ENCODE results near the gene CLINT1.
"Not testable (repeated sequence)": the region's sequence is repeated elsewhere in the genome, so short reads cannot be mapped to it uniquely, and the experiment has no call there.

The CLINT1 gene

DNA sequence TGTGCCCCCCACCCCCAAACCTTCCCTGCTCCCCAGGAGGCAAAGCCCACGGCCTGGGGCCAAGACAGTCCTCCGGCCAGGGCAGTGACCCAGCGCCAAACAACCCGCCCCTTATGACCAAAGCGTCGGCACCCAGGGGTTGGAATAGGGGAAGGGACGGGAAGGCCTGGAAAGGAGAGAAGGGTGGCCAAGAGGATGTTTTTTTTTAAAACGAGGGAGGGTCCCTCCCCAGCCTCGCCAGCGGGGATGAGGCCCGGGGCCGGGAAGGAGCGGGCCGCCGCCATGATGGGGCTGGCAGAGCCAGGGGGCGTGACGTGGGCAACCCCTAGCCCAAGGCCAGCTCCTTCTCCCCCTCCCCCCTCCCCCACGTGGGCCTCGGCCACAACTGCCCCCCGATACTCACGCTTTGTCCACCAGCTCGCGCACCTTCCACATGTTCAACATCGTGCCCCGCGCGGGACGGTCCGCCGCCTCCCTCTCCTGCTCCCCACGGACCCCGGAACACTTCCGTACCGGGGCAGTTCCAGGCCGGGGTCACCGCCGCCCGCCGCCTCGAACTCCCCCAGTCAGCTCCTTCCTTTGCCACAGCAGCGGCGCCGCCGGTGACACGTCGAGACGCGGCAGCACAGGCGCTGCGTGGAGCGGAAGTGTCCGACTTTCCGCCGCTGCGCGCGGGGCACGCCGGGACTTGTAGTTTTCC, at the start of gene CLINT1:
Gene CLINT1 (minus strand): TSS at position 619 of the 700 bp plus-strand sequence. CDS start 175 bp downstream, at position 444.
- peak; percentile 36 for DNase-seq

DNA sequence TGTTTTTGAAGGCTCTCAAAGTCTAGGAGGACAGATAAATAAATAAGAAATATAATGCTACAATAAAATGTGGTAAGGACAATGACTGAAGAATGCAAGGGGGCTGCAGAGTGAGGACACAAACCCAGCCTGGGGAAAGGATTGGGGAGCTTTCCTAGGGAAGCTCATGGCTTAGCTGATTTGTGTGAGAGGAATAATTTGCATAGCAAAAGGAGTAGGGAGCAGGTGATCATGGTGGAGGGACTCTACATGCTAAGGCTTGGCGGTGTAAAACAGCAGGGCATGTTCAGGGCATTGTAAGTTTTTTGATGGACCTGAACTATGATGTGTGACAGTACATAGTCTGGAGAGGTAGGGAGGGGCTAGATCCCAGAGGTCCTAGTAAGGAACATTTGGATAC, 49.5 kb upstream of the CLINT1 start:
- DNase-seq = no peak

DNA sequence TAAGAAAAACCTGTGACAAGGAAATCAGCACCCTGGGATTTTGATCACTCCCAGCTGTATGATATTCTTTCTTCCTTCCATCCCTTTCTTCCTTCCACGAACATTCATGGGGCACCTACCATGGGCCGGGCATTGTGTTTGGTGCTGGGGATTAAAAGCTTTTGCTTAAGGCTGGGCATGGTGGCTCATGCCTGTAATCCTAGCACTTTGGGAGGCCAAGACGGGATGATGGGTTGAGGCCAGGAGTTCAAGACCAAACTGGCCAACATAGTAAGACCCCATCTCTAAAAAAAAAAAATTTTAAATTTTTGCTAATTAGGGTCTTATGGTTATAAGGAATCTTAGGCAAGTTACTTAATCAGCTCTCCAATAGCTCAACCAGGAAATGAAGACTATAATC, 48.5 kb upstream of the CLINT1 start:
- no peak for DNase-seq

- no peak for DNase-seq
Observed at GRCh38 chr5:157903117-157903450, 44.1 kb upstream of the CLINT1 start.

- DNase-seq = no peak
Observed at GRCh38 chr5:157902449-157903116, 43.6 kb upstream of the CLINT1 start.

- DNase-seq = no peak
Observed at GRCh38 chr5:157900644-157901043, 41.7 kb upstream of the CLINT1 start.

GRCh38 chr5:157893611-157894010, 34.7 kb upstream of the CLINT1 start:
- DNase-seq = no peak

GRCh38 chr5:157892974-157893373, 34.0 kb upstream of the CLINT1 start:
- no peak for DNase-seq

- no peak for DNase-seq
Observed at GRCh38 chr5:157890836-157891597, 32.1 kb upstream of the CLINT1 start.

- DNase-seq = no peak
Observed at GRCh38 chr5:157888814-157889532, 30.0 kb upstream of the CLINT1 start.

- no peak for DNase-seq
Observed at GRCh38 chr5:157886796-157887380, 27.9 kb upstream of the CLINT1 start.

DNA sequence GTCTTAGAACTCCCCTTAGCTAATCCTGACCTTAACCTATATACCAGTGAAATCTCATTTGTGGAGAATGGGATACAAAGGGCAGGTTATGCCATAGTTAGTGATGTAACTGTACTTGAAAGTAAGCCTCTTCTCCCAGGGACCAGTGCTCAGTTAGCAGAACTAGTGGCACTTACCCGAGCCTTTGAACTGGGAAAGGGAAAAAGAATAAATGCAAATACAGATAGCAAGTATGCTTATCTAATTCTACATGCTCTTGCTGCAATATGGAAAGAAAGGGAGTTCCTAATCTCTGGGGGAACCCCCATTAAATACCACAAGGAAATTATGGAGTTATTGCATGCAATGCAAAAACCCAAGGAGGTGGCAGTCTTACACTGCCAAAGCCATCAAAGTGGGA, 26.1 kb upstream of the CLINT1 start:
- not testable (repeated sequence) for DNase-seq

DNA sequence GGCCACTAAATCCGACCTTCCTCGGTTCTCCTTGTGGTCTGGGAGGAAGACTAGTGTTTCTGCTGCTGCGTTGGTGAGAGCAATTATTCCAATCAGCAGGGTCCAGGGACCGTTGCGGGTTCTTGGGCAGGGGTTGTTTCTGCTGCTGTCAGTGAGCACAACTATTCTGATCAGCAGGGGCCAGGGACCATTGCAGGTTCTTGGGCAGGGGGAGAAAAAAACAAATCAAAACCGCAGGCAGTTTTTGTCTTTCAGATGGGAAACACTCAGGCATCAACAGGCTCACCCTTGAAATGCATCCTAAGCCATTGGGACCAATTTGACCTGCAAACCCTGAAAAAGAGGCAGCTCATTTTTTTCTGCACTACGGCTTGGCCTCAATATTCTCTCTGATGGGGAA, 22.6 kb upstream of the CLINT1 start:
- not testable (repeated sequence) for DNase-seq

- DNase-seq = no peak
Observed at GRCh38 chr5:157877821-157878220, 18.9 kb upstream of the CLINT1 start.

GRCh38 chr5:157874861-157875260, 15.9 kb upstream of the CLINT1 start:
- DNase-seq = no peak

GRCh38 chr5:157870837-157871834, 12.2 kb upstream of the CLINT1 start:
- no peak for DNase-seq

DNA sequence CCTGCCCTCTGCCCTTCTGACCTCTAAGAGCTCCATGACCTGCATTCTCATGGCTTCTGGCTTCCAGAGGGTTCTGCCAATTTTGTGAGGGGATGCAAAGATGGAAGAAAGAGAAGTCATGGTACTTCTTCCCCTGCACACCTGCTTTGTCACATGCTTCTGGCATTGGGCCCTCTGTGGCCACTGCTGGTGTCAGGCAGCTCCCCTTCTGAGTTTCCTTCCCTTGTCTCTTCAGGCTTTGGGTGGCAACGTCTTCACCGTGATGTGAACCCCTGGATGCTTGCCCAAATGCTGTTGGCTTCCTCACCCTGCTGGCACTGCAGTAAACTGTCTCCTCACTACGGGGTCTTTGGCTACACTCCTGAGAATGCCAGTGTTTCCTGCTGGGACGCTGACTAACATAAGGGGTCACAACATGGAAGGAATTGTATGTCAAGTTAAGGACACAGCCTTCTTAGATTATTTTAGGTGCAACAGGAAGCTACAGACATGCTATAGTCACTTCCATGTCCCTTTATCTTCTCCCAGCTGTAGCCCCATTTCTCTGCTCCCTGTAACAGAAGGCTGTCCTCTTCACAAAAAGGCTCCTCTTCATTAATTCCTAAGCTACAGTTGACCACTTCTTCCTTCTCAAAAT, 8.9 kb upstream of the CLINT1 start:
- DNase-seq = no peak

- DNase-seq = no peak
Observed at GRCh38 chr5:157866536-157866935, 7.6 kb upstream of the CLINT1 start.

DNA sequence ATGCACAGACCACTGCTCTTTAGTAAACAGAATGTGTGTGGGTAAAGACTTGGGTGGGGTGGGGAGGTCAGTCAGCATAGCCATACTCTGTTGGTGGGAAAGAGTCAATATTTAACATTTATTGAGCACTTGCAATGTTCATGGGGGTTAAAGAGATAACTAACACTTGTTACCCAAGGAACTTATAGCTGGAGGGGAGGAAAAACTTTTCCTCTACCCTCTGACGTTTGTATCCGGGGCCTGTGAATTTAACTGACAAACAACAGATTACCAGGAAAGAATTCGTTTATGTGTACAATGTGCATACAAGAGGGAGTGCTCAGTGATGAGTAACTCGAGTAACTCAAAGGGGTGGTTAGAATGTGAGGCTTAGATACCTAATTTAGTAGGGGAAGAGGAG, 6.8 kb upstream of the CLINT1 start:
- DNase-seq = no peak

GRCh38 chr5:157864067-157864466, 5.1 kb upstream of the CLINT1 start:
- DNase-seq = no peak

DNA sequence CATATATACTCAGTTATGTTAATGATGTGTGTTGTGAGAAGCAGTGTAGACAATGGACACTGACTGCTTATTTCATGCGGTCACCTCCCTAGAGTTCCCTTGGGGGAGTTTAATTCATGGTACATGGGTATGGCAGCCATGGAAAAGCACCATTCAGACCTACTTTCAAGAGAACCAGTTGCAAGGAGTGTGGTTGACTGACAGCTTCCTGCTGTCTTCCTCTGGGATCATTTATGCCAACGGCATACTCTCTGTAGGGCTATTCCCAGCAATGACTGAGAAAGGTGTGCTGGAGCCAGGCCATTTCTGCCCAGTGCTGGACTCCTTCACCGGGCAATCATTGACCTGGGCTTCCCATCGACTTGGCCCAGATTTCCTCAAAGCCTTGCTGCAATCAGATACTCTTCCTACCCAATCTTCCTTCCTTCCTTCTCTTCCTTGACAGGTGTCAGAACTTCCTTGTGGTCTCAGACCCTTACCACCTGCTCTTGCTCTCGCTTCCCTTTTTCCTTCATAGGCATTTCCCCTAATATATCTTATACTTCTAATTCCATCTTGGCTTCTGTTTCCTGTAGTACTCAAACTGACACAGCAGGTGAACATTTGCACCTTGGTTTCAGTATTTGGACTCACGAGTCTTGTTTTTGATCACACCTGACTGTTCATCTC, 3.4 kb upstream of the CLINT1 start:
- DNase-seq = no peak
